PC-9 (cell line): ENCODE results near the gene CCDC91.

ENCODE experiments used
- EZH2 ChIP-seq: fragments of 200-600 bp; sonication (generic); IDR thresholded peaks from 2 replicates; pipeline ENCODE4 v1.8.0; 2017; ENCODE audit warnings: antibody characterized with exemption, low read depth
- TF ChIP-seq, protein P1 (sequence below): fragments of 200-600 bp; sonication (generic); conservative IDR thresholded peaks from 2 replicates; pipeline ENCODE4 v1.6.1; 2017; ENCODE audit warnings: mixed run types, antibody characterized with exemption, mild to moderate bottlenecking, moderate library complexity

DNA sequence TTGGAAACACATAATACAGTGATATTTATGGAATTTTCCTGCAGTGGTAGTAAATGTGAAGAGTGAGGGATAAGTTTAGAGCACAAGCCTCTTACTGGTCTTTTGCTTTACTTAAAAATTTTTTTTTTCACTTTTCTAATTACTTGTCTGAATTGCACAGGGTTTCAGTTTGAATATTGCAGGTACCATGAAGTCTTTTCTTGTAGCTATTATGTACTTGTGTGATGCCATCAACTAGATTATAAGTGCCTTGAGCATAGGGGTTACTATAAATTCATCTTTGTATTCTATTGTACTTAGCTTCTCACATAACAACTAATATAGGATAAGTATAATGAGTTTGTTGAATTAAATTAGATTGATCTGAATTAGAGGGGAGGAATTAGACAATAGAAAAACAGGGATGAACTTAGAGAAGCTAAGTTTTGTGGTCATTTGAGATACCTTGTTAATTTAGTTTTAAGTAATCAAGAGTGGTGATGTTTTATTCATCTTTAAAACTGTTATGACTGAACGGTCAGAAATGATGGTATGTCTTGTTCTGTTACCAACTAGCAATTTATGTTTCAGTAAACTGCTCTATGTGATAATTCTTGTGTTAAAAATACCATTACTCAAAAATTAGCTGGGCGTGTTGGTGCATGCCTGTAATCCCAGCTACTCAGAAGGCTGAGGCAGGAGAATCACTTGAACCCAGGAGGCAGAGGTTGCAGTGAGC lies 42.1 kb downstream of the CCDC91 start:
- TF ChIP-seq, protein P1, sequence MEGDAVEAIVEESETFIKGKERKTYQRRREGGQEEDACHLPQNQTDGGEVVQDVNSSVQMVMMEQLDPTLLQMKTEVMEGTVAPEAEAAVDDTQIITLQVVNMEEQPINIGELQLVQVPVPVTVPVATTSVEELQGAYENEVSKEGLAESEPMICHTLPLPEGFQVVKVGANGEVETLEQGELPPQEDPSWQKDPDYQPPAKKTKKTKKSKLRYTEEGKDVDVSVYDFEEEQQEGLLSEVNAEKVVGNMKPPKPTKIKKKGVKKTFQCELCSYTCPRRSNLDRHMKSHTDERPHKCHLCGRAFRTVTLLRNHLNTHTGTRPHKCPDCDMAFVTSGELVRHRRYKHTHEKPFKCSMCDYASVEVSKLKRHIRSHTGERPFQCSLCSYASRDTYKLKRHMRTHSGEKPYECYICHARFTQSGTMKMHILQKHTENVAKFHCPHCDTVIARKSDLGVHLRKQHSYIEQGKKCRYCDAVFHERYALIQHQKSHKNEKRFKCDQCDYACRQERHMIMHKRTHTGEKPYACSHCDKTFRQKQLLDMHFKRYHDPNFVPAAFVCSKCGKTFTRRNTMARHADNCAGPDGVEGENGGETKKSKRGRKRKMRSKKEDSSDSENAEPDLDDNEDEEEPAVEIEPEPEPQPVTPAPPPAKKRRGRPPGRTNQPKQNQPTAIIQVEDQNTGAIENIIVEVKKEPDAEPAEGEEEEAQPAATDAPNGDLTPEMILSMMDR: no peak
- TF ChIP-seq EZH2: no peak
